Lower leg skin (tissue), 3 donors: ENCODE measurements around the gene REM2.

Experiments used
- POLR2A ChIP-seq, 2 donors: fragments of 450-650 bp; IDR thresholded peaks; one replicate each; pipeline ENCODE4 v1.6.1; 2016 to 2017; ENCODE audit warnings: antibody characterized with exemption in 2 of 2, mild to moderate bottlenecking in 1 of 2, moderate library complexity in 1 of 2
- TF ChIP-seq, protein P1 (sequence below), 3 donors: fragments of 450-650 bp; IDR thresholded peaks; one replicate each; pipeline ENCODE4 v1.5.1; 2016; ENCODE audit warnings: antibody characterized with exemption in 3 of 3, mild to moderate bottlenecking in 3 of 3, moderate library complexity in 2 of 3

- TF ChIP-seq, protein P1, sequence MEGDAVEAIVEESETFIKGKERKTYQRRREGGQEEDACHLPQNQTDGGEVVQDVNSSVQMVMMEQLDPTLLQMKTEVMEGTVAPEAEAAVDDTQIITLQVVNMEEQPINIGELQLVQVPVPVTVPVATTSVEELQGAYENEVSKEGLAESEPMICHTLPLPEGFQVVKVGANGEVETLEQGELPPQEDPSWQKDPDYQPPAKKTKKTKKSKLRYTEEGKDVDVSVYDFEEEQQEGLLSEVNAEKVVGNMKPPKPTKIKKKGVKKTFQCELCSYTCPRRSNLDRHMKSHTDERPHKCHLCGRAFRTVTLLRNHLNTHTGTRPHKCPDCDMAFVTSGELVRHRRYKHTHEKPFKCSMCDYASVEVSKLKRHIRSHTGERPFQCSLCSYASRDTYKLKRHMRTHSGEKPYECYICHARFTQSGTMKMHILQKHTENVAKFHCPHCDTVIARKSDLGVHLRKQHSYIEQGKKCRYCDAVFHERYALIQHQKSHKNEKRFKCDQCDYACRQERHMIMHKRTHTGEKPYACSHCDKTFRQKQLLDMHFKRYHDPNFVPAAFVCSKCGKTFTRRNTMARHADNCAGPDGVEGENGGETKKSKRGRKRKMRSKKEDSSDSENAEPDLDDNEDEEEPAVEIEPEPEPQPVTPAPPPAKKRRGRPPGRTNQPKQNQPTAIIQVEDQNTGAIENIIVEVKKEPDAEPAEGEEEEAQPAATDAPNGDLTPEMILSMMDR (IDR thresholded peaks at IDR 0.05) = no peak
- TF ChIP-seq POLR2A (IDR thresholded peaks at IDR 0.05) = no peak
Observed at GRCh38 chr14:22897357-22897756, 14.3 kb downstream of the REM2 start.
